K562 (cell line): Measurements from ENCODE around the gene RINL. TPM values are rescaled to one million over a fixed set of nuclear protein-coding genes. Genes with fewer than 3 reads are reported as not detected.

ENCODE experiments used
- ADNP ChIP-seq: fragments of 200-800 bp; sonication (Bioruptor generic); IDR thresholded peaks from 2 replicates; pipeline ENCODE4 v1.6.1; 2016; ENCODE audit warnings: missing genetic modification characterization, missing compliant biosample characterization
- ARID1B ChIP-seq: fragments of 450-650 bp; IDR thresholded peaks from 2 replicates; pipeline ENCODE4 v1.6.1; 2016; ENCODE audit warnings: antibody characterized with exemption, mild to moderate bottlenecking, inconsistent platforms
- BCOR ChIP-seq: fragments of 450-650 bp; IDR thresholded peaks from 2 replicates; pipeline ENCODE4 v1.6.1; 2016
- BHLHE40 ChIP-seq: IDR thresholded peaks from 2 replicates; pipeline ENCODE4 v1.6.1; 2011; ENCODE audit warnings: low read length, improper control_type of control experiment
- BRF2 ChIP-seq: IDR thresholded peaks from 3 replicates; pipeline ENCODE4 v1.6.1; 2011; ENCODE audit warnings: borderline replicate concordance, mild to moderate bottlenecking; ENCODE audit not compliant: insufficient read length, insufficient read depth
- EP300 ChIP-seq: IDR thresholded peaks from 2 replicates; pipeline ENCODE4 v1.6.1; 2012; ENCODE audit warnings: low read length, improper control_type of control experiment
- ETV5 ChIP-seq: sonication (generic); formaldehyde crosslinking; IDR thresholded peaks from 2 replicates; pipeline ENCODE4 v1.4.0; 2020; ENCODE audit warnings: low read depth, mild to moderate bottlenecking, missing genetic modification reagents
- FOSL1 ChIP-seq: fragments of 200-800 bp; sonication (Bioruptor generic); conservative IDR thresholded peaks from 2 replicates; pipeline ENCODE4 v1.6.1; 2016; ENCODE audit warnings: missing genetic modification characterization, missing compliant biosample characterization
- GABPA ChIP-seq: fragments of 200-800 bp; sonication (Bioruptor generic); conservative IDR thresholded peaks from 2 replicates; pipeline ENCODE4 v1.6.1; 2016; ENCODE audit warnings: low read depth, missing genetic modification characterization, missing compliant biosample characterization
- HDAC8 ChIP-seq: fragments of 450-650 bp; IDR thresholded peaks from 2 replicates; pipeline ENCODE4 v1.6.1; 2016; ENCODE audit warnings: mild to moderate bottlenecking, missing genetic modification characterization, moderate library complexity, missing compliant biosample characterization
- HIVEP1 ChIP-seq: fragments of 250-450 bp; sonication (Bioruptor Pico); IDR thresholded peaks from 2 replicates; pipeline ENCODE4 v1.4.0; 2020; ENCODE audit warnings: mild to moderate bottlenecking
- IRF9 ChIP-seq: fragments of 450-650 bp; IDR thresholded peaks from 2 replicates; pipeline ENCODE4 v1.6.1; 2016; ENCODE audit warnings: missing biosample characterization, missing genetic modification characterization
- JUN ChIP-seq, 2 experiments: sonication (generic) in 1 of 2; formaldehyde crosslinking in 1 of 2; IDR thresholded peaks; 2 replicates each; pipeline versions ENCODE4 v1.6.1 to v1.8.0; 2012 to 2022; ENCODE audit warnings: borderline replicate concordance in 2 of 2, mild to moderate bottlenecking in 2 of 2, improper control_type of control experiment in 1 of 2, low read depth in 1 of 2, low read length in 1 of 2, missing genetic modification reagents in 1 of 2
- KAT2B ChIP-seq: IDR thresholded peaks from one replicate; pipeline ENCODE4 v1.6.1; 2012; ENCODE audit warnings: low read depth, mild to moderate bottlenecking, control low read depth, inconsistent platforms, low read length, moderate library complexity
- MEF2D ChIP-seq: conservative IDR thresholded peaks from 2 replicates; pipeline ENCODE4 v1.6.1; 2016; ENCODE audit warnings: low read depth, missing genetic modification characterization, missing compliant biosample characterization
- NBN ChIP-seq: fragments of 450-650 bp; IDR thresholded peaks from 2 replicates; pipeline ENCODE4 v1.6.1; 2016; ENCODE audit warnings: low read depth, mild to moderate bottlenecking
- NUFIP1 ChIP-seq: fragments of 450-650 bp; IDR thresholded peaks from 2 replicates; pipeline ENCODE4 v1.6.1; 2018; ENCODE audit not compliant: partially characterized antibody
- SMAD3 ChIP-seq: fragments of 450-650 bp; formaldehyde crosslinking; conservative IDR thresholded peaks from 2 replicates; pipeline ENCODE4 v1.4.0; 2020; ENCODE audit warnings: mild to moderate bottlenecking
- STAT6 ChIP-seq: sonication (generic); formaldehyde crosslinking; IDR thresholded peaks from 2 replicates; pipeline ENCODE4 v1.8.1; 2023; ENCODE audit warnings: mild to moderate bottlenecking, missing genetic modification reagents
- TBL1XR1 ChIP-seq, 2 experiments: IDR thresholded peaks; 2 replicates each; pipeline ENCODE4 v1.6.1; 2012; ENCODE audit warnings: improper control_type of control experiment in 2 of 2, low read length in 2 of 2, mild to moderate bottlenecking in 1 of 2
- TEAD4 ChIP-seq, 2 experiments: sonication (generic) in 1 of 2; formaldehyde crosslinking in 1 of 2; IDR thresholded peaks; 2 replicates each; pipeline versions ENCODE4 v1.6.1 to v1.8.0; 2012 to 2022; ENCODE audit warnings: borderline replicate concordance in 1 of 2, inconsistent platforms in 1 of 2, low read length in 1 of 2, mild to moderate bottlenecking in 1 of 2, missing genetic modification reagents in 1 of 2
- THAP7 ChIP-seq: fragments of 250-450 bp; sonication (Bioruptor Pico); IDR thresholded peaks from 2 replicates; pipeline ENCODE4 v1.5.0; 2021
- ZNF239 ChIP-seq: fragments of 250-450 bp; sonication (Bioruptor Pico); IDR thresholded peaks from 2 replicates; pipeline ENCODE4 v1.4.0; 2020; ENCODE audit warnings: mild to moderate bottlenecking
- polyA plus RNA-seq, 8 experiments: library from polyadenylated mRNA; depleted of rRNA in 4 of 8; stranded (reverse) in 5 of 8; unstranded in 3 of 8; fragments of >200 nt; fragmentation: Nextera tagmentation in 2 of 8; fragmentation: Illumina TruSeq in 1 of 8; extraction: Ambion mirVana in 2 of 8; extraction: Trizol in 1 of 8; gene quantifications; 2 replicates each; pipeline versions ENCODE4 v1.2.1 to v1.2.3, GENCODE V29; 2011 to 2014; ENCODE audit warnings: inconsistent platforms in 1 of 8, missing spikeins in 1 of 8
- total RNA-seq, 7 experiments: library from RNA; depleted of rRNA in 6 of 7; stranded (reverse); fragments of >200 nt in 6 of 7; fragmentation: Illumina TruSeq in 2 of 7; extraction: Trizol in 2 of 7; gene quantifications; 2 replicates each; pipeline versions ENCODE4 v1.2.1 to v1.2.3, GENCODE V29; 2011 to 2021; ENCODE audit warnings: low replicate concordance in 1 of 7

RINL gene
- total and polyA plus RNA-seq, 9 of the 15 experiments (the other 6 are each of a cell fraction or from before 2014, with no cell fraction given), result 0.82 to 10.9 (median 4.9) TPM

- peak; percentile 61; the same call in 1 of the 2 replicates for TF ChIP-seq MEF2D
- TF ChIP-seq ADNP (tag), result peak; percentile 83
- peak; percentile 30; the same call in 1 of the 2 replicates for TF ChIP-seq ZNF239 (CRISPR knock-in tag)
- peak; percentile 50 for TF ChIP-seq FOSL1 (tag)
- peak; percentile 77 for TF ChIP-seq TEAD4 (IDR thresholded peaks at IDR 0.05; ENCODE audit: low read length)
- TF ChIP-seq TEAD4 (CRISPR knock-in tag; IDR thresholded peaks at IDR 0.05; ENCODE audit: borderline replicate concordance), result no peak
- TF ChIP-seq SMAD3 (CRISPR knock-in tag), result peak; percentile 46; the same call in 1 of the 2 replicates
- TF ChIP-seq JUN (IDR thresholded peaks at IDR 0.05; ENCODE audit: borderline replicate concordance, low read depth, low read length), result 0 out of 2 replicates have a peak, but pooled peaks have one; percentile 42
- no peak for TF ChIP-seq JUN (CRISPR knock-in tag; IDR thresholded peaks at IDR 0.05; ENCODE audit: borderline replicate concordance)
- TF ChIP-seq BRF2, result no peak
- TF ChIP-seq ETV5, result peak; percentile 88
- no peak for TF ChIP-seq THAP7
- no peak for TF ChIP-seq IRF9 (tag)
- 0 out of 2 replicates have a peak, but pooled peaks have one; percentile 56 for TF ChIP-seq HIVEP1 (CRISPR knock-in tag)
- peak; percentile 85 for TF ChIP-seq ARID1B
- 0 out of 2 replicates have a peak, but pooled peaks have one; percentile 48 for TF ChIP-seq STAT6
- peak; percentile 47; the same call in 1 of the 2 replicates for TF ChIP-seq GABPA (tag)
- peak; percentile 82 for TF ChIP-seq EP300
- peak; percentile 80 for TF ChIP-seq NUFIP1
- TF ChIP-seq BHLHE40, result peak; percentile 92
- TF ChIP-seq KAT2B, result no peak
- no peak for TF ChIP-seq HDAC8 (tag)
- TF ChIP-seq NBN, result peak; percentile 78
- peak in 1 of 2 experiments; percentile 73; a peak in 1 of 4 replicates for TF ChIP-seq TBL1XR1 (IDR thresholded peaks at IDR 0.05; ENCODE audit: low read length in 2 of 2)
- TF ChIP-seq BCOR, result no peak
Observed at GRCh38 chr19:38862321-38863059, 15.6 kb downstream of the RINL start (continued).
